Kidney glomerular epithelial cell (primary cell): Measurements from ENCODE around the gene RPL10A.
"Not testable (repeated sequence)": the region's sequence is repeated elsewhere in the genome, so short reads cannot be mapped to it uniquely, and the experiment has no call there.

Experiments used
- DNase-seq: peaks from one replicate; lab custom pipeline; 2025; lab: John Stamatoyannopoulos, UW

Gene RPL10A

GRCh38 chr6:35512006-35512405 is 43.8 kb downstream of the RPL10A start:
- DNase-seq, result no peak

- no peak for DNase-seq
These were observed 44.5 kb downstream of the RPL10A start, which contains the start of gene TULP1 for GRCh38 chr6:35512740-35513139. TULP1 (minus strand) TSS chr6:35512896; CDS start chr6:35512858, 38 bp downstream.

- DNase-seq, result no peak
These were observed 46.4 kb downstream of the RPL10A start for GRCh38 chr6:35514587-35514986.

- DNase-seq, result not testable (repeated sequence)
These were observed 47.7 kb downstream of the RPL10A start for GRCh38 chr6:35515939-35516338.

- DNase-seq, result no peak
These were observed 48.5 kb downstream of the RPL10A start for GRCh38 chr6:35516712-35517111.

GRCh38 chr6:35517978-35518377 is 49.8 kb downstream of the RPL10A start:
- not testable (repeated sequence) for DNase-seq

- no peak for DNase-seq
These were observed 50.5 kb downstream of the RPL10A start for GRCh38 chr6:35518566-35519312.

GRCh38 chr6:35519313-35520015 is 51.3 kb downstream of the RPL10A start:
- no peak for DNase-seq
